Activated CD8-positive, alpha-beta memory T cell treated with anti-CD3 and anti-CD28 coated beads for 4 hours (primary cell): Measurements from ENCODE around the gene PPFIBP2.

Experiments
- DNase-seq, 2 donors: peaks; one replicate each; pipeline ENCODE4 v3.0.0-alpha.2; 2020; ENCODE audit warnings: low read depth in 2 of 2

The PPFIBP2 gene

DNA sequence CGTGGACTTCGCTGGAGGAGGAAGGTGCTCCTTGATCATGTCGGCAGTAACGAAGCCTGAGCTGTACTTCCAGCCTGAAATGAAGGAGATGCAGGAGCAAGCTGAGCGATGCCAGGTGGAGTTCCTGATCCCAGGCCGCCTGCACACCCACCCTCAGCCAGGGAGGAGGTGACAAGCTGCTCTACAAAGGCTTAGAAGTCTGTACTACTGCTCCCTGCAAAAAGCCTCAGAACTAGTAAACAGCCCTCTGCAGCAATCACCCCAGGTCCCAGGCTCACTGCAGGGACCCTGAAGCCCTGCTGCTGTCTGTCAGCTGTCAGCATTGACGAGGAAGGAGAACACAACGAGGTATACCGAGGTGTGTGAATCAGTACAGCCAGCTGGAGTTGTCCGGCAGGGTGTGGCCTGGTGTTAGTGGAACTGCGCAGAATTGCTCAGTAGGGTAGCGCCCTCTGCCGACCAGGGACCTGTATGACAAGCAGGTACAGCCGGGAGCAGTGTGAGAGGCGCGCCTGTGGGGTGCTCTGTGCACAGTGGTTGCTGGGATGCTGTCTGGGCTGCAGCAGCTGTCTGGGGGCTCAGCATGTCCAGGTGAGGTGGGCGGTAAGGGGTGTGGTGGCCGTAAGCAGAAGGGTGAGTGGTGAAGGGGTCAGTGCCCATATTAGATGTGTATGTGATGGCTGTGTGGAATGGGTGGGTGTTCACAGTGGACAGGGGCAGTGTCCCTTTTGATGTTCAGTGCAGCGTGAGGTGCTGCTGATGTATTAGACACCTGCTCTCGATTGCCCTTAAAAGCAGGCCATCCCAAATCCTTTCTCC is 151.9 kb downstream of the PPFIBP2 start:
- DNase-seq, result peak; percentile 13 to 46

- no peak for DNase-seq
These were observed 152.6 kb downstream of the PPFIBP2 start for GRCh38 chr11:7666292-7666866.

GRCh38 chr11:7667460-7667859 is 153.7 kb downstream of the PPFIBP2 start:
- no peak for DNase-seq

- no peak for DNase-seq
These were observed 154.7 kb downstream of the PPFIBP2 start for GRCh38 chr11:7668464-7668863.

DNA sequence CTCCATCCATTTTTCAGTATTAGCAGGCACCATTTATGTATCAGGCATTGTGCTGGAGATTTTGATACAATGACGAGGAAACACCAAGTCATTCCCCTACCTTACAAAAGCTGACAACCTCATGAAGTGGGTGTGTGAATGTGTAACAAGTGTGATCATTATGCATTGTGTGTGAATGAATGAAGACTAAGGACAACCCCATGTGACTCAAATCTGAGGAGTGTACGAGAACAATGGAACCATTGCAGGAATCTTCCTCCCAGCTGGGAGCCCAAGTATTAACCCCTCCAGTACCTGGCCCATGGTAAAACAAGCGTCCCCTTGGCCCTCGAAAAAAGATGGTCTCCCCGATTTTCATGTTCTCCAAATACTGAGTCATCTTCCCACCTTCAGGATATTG is 155.1 kb downstream of the PPFIBP2 start:
- DNase-seq, result no peak

- DNase-seq, result no peak
These were observed 156.8 kb downstream of the PPFIBP2 start for GRCh38 chr11:7670641-7671040.

DNA sequence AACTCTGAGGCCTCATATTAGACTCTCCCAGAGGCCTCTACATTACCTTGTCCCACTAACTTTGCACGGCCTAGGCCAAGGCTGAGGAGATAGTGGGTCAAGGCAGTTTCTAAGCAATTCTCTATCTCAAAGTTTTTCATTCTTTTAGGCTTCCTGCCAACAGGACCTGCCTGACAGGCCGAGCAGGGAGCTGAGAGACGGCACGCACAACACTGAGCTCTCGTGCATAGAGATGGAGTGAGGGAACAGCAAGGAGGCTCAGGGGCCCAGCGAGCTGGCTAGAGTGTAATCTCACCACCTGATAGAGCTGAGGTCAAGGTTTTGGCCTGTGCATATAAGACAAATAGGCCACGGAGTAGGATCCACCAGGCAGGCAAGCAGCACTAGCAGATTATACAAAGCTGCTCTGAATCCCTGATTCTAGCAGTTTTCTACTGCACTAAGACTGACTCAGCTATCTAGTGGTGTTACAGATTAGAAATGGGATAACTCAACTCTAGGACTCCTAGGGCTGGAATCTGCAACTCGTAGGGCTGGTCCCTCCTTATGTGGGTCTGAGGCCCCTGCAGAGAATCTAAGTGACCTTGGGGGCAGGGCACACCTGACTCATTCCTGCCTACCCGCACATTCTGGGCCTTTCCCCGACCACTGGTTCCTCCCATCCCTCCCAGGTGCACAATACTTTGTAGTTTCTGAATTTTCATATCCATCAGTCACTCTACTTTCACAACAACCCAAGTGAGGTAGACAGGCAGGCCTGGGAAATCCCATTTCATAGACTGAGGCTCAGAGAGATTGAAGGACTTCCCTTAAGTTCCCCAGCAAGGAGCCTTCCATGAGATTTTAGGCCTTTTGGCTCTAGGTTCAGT is 157.8 kb downstream of the PPFIBP2 start:
- DNase-seq, result no peak

GRCh38 chr11:7672276-7672959 is 158.6 kb downstream of the PPFIBP2 start:
- DNase-seq, result no peak

DNA sequence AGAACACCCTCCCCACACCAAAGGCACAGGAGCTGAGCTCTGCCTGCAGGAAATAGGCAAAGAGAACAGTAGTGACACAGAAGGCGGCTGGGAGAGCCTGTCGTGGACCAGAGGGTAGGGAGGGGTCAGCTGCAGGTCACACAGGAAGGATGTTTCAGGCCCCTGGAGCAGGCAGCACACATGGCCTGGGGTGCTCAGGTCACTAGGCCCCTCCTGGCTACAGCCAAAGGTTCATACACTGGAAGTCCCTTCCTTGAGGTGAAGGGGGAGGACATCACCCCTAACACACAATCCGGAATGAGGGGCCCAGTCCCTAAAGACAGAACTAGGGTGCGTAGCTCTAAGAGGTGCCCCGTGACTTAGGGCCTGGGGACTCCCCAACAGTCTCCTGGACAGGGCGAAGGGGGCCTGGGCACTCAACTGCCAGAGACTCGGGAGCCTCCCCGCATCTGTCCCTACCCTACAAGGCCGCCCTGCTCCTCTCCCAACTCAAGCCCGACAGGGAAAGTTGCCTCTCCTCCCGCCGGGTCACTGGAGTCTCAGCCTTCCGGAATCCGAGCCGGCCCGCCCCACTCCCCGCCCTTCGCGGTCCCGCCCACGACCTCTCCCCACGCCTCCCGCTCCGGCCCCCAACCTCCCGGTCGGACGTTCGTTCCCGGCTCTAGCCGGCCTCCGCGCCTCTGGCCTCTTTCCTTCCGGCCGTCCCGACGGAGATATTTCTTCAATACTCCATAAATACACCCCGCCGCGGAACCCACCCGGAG is 159.3 kb downstream of the PPFIBP2 start, which contains the start of gene CYB5R2:
TSS of gene CYB5R2 (minus strand) at position 541 of the 764 bp plus-strand sequence. CDS start 675 bp downstream, outside the sequence.
- DNase-seq, result no peak

DNA sequence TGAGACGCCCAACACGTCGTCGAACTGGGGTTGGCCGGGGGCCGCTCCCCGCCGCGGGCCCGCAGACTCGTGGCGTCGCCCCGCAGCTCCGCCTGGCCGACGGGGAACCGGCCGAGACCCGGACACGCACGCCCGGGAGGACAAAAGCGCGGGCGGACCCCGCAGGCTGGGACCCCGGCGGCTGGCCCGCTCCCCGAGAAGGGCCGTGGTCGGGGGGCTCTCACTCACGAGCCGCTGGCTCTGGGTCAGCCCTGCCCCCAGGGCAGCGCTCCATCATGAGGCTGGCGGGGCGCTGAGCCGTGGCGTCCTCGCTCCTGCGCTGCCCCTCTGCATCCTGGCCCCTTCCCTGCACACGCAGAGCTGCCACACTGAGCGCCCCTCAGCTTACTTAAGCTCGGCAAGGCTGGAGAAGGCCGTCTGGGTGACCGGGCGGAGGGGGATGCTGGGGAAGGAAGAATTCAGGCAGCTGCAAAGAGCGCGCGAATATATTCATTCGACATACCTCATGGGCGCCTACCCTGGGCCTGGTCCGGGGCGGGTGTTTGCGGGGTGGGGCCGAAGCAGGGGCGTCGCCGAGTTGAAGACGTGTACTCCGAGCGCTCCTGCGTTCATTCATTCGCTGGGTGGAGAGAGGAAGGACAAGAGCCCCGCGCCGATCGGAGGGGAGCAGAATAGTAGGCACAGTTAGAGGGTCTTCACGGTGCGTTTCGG is 160.1 kb downstream of the PPFIBP2 start:
- no peak for DNase-seq

- no peak for DNase-seq
These were observed 161.8 kb downstream of the PPFIBP2 start for GRCh38 chr11:7675631-7676030.

GRCh38 chr11:7677071-7677470 is 163.3 kb downstream of the PPFIBP2 start:
- DNase-seq, result no peak

DNA sequence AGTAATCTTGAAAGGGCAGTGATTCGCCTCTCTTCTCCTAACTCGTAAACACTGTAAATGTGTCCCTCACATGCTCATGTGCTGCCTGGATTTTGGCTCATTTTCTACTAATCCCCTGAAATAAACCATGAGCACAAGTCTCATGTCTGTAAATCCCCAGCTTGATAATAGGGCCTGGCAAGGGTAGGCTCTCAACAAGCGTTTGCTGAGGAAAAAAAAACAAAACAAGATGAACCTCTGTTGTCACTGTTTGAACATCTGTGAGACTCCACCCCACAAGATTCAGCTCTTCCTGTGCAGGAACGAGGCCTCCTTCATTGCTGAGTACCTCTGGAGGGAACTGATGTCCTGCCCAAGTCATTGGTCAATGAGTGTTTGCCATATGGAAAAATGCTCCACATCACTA is 164.0 kb downstream of the PPFIBP2 start:
- DNase-seq, result no peak

DNA sequence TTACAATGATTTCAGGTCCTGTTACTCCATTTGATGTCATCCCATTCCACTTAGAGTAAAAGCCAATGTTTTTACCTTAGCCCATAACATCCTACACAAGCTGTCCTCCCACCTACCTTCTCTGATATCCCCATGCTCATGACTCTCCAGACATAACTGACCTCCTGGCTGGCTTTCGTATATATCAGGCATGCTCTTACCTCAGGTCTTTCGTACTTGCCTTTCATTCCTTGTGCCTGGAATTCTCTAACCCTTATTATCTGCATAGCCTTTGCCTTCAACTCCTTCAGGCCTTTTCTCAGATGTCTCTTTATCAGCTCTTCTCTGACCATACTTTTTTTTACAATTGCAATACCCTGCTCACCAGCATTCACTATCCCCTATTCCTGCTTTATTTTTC is 169.8 kb downstream of the PPFIBP2 start:
- DNase-seq, result no peak

- no peak for DNase-seq
These were observed 173.0 kb downstream of the PPFIBP2 start for GRCh38 chr11:7686761-7687160.

DNA sequence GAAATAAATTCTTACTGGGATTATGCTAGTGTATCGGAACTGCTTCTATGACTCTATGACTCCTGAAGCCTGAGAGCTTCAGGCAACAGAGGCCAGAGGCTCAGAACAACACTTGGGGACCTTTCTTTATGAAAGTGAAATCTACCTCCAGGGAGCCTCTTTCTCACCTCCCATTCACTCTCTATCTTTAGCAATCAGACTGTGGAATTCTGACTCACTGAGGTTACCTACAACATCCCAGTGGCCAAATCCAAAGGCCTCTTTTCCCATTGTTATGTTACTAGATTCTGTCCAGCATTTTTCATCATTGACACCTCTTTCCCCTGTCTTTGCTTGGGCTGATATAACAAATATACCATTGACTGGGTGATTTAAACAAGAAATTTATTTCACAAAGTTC is 173.6 kb downstream of the PPFIBP2 start:
- DNase-seq, result no peak

GRCh38 chr11:7688238-7688826 is 174.5 kb downstream of the PPFIBP2 start:
- DNase-seq, result no peak

GRCh38 chr11:7689239-7689638 is 175.4 kb downstream of the PPFIBP2 start:
- DNase-seq, result no peak

DNA sequence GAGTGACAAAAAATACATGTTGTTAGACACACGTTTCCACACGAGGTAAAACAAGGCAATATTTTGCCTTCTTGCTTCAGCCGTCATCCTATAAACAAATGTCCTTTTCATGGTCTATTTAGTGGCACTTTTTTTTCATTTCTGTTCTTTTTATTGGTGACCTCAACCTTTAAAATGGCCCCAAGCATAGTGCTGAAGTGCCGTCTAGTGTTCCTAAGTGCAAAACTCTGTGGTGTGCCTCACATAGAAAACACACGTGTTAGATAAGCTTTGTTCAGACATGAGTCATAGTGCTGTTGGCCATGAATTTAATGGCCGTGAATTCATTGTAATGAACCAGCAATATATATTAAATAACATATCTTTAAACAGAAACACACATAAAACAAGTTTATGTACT is 176.8 kb downstream of the PPFIBP2 start:
- DNase-seq, result no peak

DNA sequence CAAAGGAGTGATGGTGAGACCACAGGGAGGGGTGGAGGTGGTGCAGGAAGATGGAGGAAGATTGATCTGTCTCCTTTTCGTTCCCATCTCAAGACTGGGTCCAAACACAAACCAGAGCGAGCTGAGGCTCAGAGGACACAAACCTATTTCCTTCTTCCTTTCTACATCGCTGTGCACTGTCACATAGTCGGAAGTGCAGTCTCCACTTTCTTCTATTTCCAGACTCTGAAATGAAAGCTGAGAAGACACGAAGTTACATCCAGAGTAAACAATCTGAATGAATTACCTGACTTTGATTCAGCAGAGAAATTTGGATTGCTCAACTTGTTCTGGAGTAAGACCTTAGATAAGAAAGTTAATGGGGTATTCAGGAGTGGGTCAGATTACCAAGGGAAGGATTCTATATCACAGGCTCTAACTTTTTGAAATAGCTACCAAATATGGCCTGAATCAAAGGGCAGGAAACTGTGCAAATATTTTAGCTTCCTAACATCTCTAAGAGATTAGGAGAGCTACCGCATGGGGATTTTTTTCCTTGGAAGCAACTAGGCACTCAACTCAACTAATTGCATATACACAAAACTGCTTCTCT is 178.1 kb downstream of the PPFIBP2 start:
- no peak for DNase-seq
